Subcutaneous abdominal adipose tissue (tissue), 5 donors: ENCODE results near the gene AJM1.

Experiments used
- H3K27ac ChIP-seq: one replicate; pipeline ENCODE4 v1.7.0; 2013; ENCODE audit warnings: low read depth, mild to moderate bottlenecking, inconsistent platforms, low read length, moderate library complexity
- H3K27me3 ChIP-seq, 5 donors: one replicate each; pipeline ENCODE4 v1.7.0; 2013; ENCODE audit warnings: low read length in 5 of 5, inconsistent platforms in 1 of 5; ENCODE audit not compliant: control insufficient read depth in 5 of 5, insufficient read depth in 4 of 5
- H3K36me3 ChIP-seq, 5 donors: one replicate each; pipeline ENCODE4 v1.7.0; 2013; ENCODE audit warnings: low read length in 5 of 5; ENCODE audit not compliant: control insufficient read depth in 5 of 5, insufficient read depth in 5 of 5
- H3K4me1 ChIP-seq, 5 donors: one replicate each; pipeline ENCODE4 v1.7.0; 2013; ENCODE audit warnings: low read length in 5 of 5, mild to moderate bottlenecking in 3 of 5, moderate library complexity in 1 of 5; ENCODE audit not compliant: control insufficient read depth in 5 of 5, insufficient read depth in 5 of 5
- H3K4me3 ChIP-seq, 5 donors: one replicate each; pipeline ENCODE4 v1.7.0; 2013; ENCODE audit warnings: low read length in 5 of 5, low read depth in 1 of 5
- H3K9ac ChIP-seq, 5 donors: one replicate each; pipeline ENCODE4 v1.7.0; 2013; ENCODE audit warnings: low read length in 5 of 5, mild to moderate bottlenecking in 4 of 5, moderate library complexity in 3 of 5
- H3K9me3 ChIP-seq, 5 donors: one replicate each; pipeline ENCODE4 v1.7.0; 2013; ENCODE audit warnings: low read length in 5 of 5; ENCODE audit not compliant: control insufficient read depth in 5 of 5
- donor health status: healthy.
- donor health status: healthy.
- donor health status: healthy.
- donor health status: healthy.
- donor health status: healthy.

AJM1 gene

DNA sequence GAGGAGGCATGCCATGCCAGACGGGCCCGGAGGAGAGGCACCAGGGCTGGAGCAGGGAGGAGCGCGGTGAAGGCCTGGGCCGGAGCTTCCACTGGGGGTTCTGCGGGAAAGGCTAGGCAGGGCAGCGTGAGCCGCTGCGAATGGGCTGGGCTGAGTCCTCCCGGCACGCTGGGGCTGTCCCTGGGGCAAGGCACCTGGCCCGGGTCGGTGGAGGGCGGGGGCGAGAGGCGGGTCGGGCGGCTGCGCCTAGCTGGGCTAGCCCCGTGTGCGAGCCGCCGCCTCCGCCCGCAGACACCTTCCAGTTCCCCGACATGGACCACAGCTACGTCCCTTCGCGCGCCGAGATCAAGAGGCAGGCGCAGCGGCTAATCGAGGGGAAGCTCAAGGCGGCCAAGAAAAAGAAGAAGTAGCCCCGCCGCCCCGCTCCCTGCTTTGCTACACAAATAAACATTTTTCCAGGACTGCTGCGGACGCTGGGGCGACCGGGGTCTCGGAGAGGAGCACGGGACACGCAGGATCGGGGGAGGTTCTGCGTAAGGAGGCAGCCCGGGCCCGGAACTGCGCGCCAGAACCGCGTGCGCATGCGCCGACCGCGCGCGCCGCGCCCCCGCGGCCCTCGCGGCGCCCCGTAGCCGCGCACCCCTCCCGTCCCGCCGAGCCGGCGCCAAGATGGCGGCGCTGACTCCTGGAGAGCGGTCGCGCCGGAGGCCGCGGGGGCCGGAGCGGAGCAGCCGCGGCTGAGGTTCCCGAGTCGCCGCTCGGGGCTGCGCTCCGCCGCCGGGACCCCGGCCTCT is 34.8 kb upstream of the AJM1 start, which contains the start of gene RABL6:
RABL6 (plus strand) TSS at position 668 of the 794 bp plus-strand sequence. CDS start 249 bp downstream, outside the sequence.
- H3K27ac ChIP-seq = peak within 1 kb of the TSS; percentile 62

DNA sequence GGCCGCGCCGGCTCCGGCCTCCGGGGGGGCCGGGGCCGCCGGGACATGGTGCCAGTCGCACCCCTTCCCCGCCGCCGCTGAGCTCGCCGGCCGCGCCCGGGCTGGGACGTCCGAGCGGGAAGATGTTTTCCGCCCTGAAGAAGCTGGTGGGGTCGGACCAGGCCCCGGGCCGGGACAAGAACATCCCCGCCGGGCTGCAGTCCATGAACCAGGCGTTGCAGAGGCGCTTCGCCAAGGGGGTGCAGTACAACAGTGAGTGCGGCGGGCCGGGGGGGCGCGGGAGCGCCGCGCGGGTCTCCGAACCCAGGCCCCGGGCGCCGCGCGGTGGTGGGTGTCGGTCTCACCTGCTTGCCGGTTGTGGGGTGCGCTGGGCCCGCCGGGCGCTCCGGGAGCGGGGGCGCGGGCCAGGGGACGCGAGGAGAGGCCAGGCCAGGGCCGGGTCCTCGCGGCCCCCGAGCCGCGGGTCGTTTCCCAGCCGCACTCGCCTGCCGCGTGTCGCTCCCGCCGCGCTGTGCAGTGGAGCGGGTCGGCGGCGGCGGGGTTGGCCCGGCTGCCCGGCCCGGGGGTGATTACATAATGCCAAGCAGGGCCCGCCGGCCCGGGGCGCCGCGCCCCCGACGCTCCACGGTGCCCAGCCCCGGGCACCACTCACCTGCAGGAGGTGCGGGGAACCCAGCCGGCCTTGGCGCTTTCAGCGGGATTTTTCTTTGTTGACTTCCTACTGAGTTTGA is 34.0 kb upstream of the AJM1 start:
- H3K36me3 ChIP-seq = peaks cover 0 to 23% (median 7%) of the 10 kb centered on the region in 5 donors
- peaks cover 0 to 38% (median 33%) of the 10 kb centered on the region in 5 donors for H3K4me1 ChIP-seq
- no peaks in the 10 kb centered on the region for H3K9me3 ChIP-seq
- peak overlapping the region; percentile 22 to 87 (median 80) for H3K9ac ChIP-seq
- no peaks in the 10 kb centered on the region for H3K27me3 ChIP-seq
- peak overlapping the region; percentile 74 to 92 (median 81) for H3K4me3 ChIP-seq
- H3K27ac ChIP-seq = no peak overlapping the region

More for the DNA sequence above, 34.8 kb upstream of the AJM1 start, which contains the start of gene RABL6:
- Histone ChIP-seq H3K9ac (peak within 1 kb of the TSS; percentile 22 to 87 (median 80)), H3K27me3 (peaks cover under 1 to 1% (median under 1%) of the 10 kb centered on the region in 5 donors), H3K4me1 (peaks cover 0 to 38% (median 33%) of the 10 kb centered on the region in 5 donors), H3K4me3 (peak within 1 kb of the TSS; percentile 74 to 92 (median 81)), H3K9me3 (no peaks in the 10 kb centered on the region), H3K36me3 (peaks cover 0 to 15% (median 4%) of the 10 kb centered on the region in 5 donors)

DNA sequence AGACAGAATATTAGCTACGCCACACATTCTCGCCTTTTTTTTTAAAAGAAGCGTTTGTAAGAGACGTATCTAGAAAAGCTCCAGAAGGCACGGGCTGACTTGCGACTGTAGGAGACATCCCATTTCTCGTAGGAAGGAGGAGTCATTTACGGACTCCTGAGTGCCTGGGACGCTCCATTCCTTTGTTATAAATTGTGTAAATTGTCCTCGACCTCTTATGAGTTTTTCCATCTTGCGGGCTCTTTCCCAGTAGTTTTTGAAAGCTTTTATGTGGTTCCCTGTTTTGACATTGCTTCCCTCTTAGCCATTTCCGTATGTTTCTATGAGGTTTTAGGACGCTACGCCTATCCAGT is 33.5 kb upstream of the AJM1 start:
- Histone ChIP-seq H3K27me3 (no peaks in the 10 kb centered on the region), H3K4me3 (peak overlapping the region; percentile 74 to 92 (median 81)), H3K9me3 (no peaks in the 10 kb centered on the region), H3K36me3 (peaks cover 0 to 23% (median 7%) of the 10 kb centered on the region in 5 donors), H3K4me1 (peaks cover 0 to 38% (median 33%) of the 10 kb centered on the region in 5 donors), H3K27ac (no peak overlapping the region), H3K9ac (peak overlapping the region; percentile 22 to 87 (median 80))

DNA sequence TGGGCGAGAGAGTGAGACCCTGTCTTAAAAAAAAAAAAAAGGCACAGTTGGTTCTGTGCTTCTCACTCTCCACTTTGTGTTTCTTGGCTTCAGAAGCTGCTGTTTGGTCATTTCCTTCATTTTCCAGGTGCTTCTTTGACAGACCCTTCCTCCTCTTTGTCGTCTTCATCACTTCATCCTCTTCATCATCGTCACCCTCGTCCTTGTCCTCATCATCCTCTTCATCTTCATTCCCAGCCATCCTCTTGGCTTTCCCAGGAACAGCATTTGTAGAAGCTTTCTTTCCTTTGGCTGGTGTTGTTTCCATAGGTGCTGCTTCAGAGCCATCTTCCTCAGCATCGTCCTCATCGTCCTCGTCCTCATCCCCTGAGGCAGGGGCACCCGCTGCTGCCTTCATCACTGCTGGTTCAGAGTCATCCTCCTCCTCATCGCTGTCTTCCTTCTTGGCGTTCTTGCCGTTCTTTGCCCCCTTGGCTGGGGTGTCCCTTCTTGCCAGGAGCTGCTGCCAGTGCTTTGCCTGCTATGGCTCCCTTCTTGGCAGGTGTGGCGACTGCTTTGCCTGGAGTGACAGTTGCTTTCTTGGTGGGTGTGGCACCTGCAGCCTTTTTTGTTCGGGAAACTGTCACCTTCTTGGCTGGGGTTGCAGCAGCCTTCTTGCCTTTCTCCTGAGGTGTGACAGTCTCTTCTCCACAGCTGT is 27.4 kb upstream of the AJM1 start:
- Histone ChIP-seq H3K27me3 (no peaks in the 10 kb centered on the region), H3K36me3 (peaks cover 0 to 18% (median 8%) of the 10 kb centered on the region in 5 donors), H3K27ac (no peak overlapping the region), H3K4me1 (peaks cover 0 to 9% (median 4%) of the 10 kb centered on the region in 5 donors), H3K9me3 (no peaks in the 10 kb centered on the region), H3K9ac (no peak overlapping the region), H3K4me3 (no peak overlapping the region)

DNA sequence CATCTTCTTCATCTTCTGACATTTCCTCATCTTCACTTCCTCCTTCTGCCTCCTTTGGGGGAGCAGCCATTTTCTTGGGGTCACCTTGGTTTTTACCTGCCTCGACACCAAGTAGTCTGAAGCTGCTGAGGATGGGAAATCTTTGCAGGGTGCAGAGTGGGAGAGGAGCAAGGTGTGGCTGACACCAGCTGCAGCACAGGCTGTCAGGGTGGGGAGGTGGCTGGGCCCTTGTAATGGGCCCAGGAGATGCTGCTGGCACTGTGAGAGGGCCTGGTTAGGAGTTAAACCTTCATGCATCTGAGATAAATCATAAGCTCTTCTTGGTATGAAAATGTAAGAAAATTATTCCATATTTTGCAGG is 26.9 kb upstream of the AJM1 start:
- Histone ChIP-seq H3K27me3 (no peaks in the 10 kb centered on the region), H3K4me1 (peaks cover 0 to 3% (median 0%) of the 10 kb centered on the region in 5 donors), H3K9me3 (no peaks in the 10 kb centered on the region), H3K36me3 (peaks cover 0 to 18% (median 8%) of the 10 kb centered on the region in 5 donors), H3K27ac (no peak overlapping the region), H3K9ac (no peak overlapping the region), H3K4me3 (no peak overlapping the region)

DNA sequence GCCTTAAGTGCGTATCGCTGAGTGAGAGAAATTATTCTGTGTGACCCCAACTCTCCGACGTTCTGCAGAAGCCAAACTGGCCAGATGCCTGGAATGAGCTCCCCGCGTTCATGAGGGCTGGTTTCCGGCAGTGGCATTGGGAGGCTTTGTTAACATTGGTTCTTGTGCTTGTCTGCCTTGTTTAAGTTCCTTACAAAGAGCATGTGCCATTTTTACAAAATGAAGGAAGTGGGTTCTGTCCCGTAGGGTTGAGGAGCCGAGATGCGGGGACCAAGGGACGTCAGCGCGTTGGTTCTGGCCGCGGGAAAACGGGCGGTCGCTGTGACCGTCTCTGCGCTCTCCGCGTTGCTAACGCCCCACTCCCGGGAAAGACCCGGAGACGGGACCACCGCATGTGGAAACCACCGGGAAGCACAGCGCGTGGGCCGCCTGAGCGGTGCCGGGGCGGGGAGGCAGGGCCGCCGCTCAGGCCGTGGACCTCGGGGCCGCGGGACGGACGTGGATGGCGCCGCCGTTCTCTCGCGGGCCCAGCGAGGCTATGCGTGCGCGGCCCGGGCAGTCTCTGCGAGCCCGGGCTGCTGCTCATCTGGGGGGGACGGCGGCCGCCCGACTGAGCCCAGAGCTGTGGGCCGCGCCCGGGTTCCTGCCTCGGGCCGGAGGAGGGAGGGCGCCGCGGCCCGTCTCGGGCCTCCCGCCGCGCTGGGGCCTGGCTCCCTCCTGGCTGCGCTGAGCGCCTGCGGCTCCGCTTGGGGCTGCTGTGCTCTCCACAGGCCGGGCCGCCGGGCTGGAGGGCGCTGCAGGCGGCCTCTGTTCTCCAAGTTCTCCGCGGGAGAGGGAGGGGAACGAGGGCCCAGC is 21.1 kb upstream of the AJM1 start:
- Histone ChIP-seq H3K4me3 (peak overlapping the region; percentile 33 to 63 (median 40)), H3K9me3 (no peaks in the 10 kb centered on the region), H3K4me1 (peaks cover 2 to 12% (median 9%) of the 10 kb centered on the region in 5 donors), H3K27ac (no peak overlapping the region), H3K9ac (peak overlapping the region in 4 of 5 donors; percentile 20 to 66 (median 38)), H3K27me3 (no peaks in the 10 kb centered on the region), H3K36me3 (peaks cover 0 to 30% (median 25%) of the 10 kb centered on the region in 5 donors)

DNA sequence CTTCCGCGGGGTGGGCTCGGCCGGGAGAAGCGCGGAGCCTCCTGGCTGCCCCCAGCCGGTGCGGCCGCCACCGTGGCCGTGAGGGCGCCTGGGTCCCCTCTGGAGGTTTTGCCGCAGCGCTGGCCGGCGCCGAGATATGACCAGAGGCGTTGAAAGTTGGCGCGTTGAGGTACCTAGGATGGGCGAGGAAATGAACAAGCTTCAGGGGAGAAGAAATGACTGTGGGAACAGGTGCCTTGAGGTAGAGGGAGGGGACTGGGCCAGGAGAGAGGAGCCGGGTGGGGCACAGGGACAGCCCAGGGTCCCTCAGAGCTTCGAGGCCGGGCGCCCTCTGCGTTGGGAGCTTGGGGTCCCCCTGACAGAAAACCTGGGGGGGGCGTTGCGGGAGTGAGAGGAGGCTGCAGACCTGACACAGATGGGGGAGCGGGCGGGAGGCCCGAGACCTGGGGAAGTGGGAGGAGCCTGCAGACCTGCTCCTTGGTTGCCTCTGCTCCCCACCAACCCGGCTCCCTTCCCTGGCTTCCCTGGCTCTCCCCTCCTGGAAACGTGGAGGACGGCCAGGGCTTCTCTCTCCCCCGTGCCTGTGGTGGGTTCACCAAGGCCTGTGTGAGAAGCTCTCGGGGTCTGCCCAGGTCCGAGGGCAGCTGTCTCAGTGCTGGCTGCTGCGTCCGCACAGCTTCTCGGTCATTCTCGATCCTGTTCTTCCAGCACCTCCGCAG is 20.3 kb upstream of the AJM1 start:
- Histone ChIP-seq H3K27ac (no peak overlapping the region), H3K9me3 (no peaks in the 10 kb centered on the region), H3K4me1 (peaks cover 2 to 12% (median 9%) of the 10 kb centered on the region in 5 donors), H3K27me3 (no peaks in the 10 kb centered on the region), H3K4me3 (peak overlapping the region in 2 of 5 donors; percentile 59 to 63), H3K36me3 (peaks cover 0 to 37% (median 31%) of the 10 kb centered on the region in 5 donors), H3K9ac (peak overlapping the region in 1 of 5 donors; percentile 20)

DNA sequence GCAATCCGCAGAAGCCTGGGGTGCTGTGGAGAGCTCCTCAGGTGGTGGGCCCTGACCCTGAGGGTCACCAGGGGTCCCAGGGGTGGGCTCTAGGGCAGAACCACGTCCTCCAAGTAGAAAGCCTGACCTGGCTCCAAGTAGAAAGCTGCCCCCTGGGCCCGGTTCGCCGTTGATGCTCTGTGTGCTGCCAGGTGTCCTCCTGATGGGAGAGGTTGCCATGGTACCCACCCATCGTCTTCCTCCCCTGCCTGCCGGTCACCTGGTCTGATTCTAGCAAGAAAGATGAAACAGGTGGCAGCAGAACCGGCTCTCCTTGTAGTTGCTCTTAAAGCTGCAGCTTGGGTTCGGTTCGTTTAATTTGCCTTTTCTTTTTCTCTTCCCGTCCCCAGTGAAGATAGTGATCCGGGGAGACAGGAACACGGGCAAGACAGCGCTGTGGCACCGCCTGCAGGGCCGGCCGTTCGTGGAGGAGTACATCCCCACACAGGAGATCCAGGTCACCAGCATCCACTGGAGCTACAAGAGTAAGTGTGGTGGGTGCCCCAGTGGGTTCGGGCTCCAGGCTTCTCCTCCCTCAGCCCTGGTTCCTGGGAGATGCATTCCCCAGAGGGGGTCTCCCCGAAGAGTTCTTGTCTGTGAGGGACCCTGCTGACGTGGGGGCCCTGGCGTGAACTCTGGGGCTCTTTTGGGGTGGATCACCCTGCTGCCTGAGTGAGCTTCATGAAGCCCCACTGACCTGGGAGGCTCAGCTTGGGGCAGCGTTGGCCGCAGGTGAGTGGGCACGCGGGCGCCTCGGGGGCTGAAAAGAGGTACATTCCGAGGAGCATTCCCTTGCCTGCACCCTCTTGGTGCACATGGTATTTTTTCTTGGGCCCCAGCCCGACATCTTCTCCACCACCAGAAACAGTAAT is 18.9 kb upstream of the AJM1 start:
- Histone ChIP-seq H3K27ac (no peak overlapping the region), H3K27me3 (no peaks in the 10 kb centered on the region), H3K36me3 (peaks cover 0 to 51% (median 35%) of the 10 kb centered on the region in 5 donors), H3K9me3 (no peaks in the 10 kb centered on the region), H3K9ac (no peak overlapping the region), H3K4me3 (no peak overlapping the region), H3K4me1 (peaks cover 2 to 12% (median 9%) of the 10 kb centered on the region in 5 donors)
